Keratinocyte (primary cell): Measurements from ENCODE around the gene STK32B. TPM values are rescaled to one million over a fixed set of nuclear protein-coding genes. Genes with fewer than 3 reads are reported as not detected.
"Not testable (repeated sequence)": the region's sequence is repeated elsewhere in the genome, so short reads cannot be mapped to it uniquely, and the experiment has no call there.

Experiments used
- DNase-seq: peaks from one replicate; pipeline ENCODE4 v3.0.0-alpha.2; 2011; ENCODE audit warnings: low read depth, missing footprints, low spot score
- FAIRE-seq: peaks from 2 replicates; lab custom pipeline; 2011; peaks lifted over from hg19 to GRCh38; lab: Jason Lieb, UNC
- H2AFZ ChIP-seq: 2 replicates; pipeline ENCODE4 v1.6.0; 2012; ENCODE audit warnings: low read length, control low read depth, inconsistent platforms; ENCODE audit not compliant: control insufficient read depth
- H3K27ac ChIP-seq: 2 replicates; pipeline ENCODE4 v1.5.1; 2011; ENCODE audit warnings: low read length; ENCODE audit not compliant: control insufficient read depth, insufficient read depth
- H3K27me3 ChIP-seq: 3 replicates; pipeline ENCODE4 v1.6.0; 2011; ENCODE audit warnings: low read length; ENCODE audit not compliant: control insufficient read depth, insufficient read depth; ENCODE audit errors: extremely low read depth
- H3K36me3 ChIP-seq, 2 experiments: 2 replicates in 1 of 2; 3 replicates in 1 of 2; pipeline ENCODE4 v1.5.1; 2011; ENCODE audit warnings: low read length in 2 of 2, mild to moderate bottlenecking in 1 of 2; ENCODE audit not compliant: control insufficient read depth in 2 of 2, insufficient read depth in 2 of 2; ENCODE audit errors: extremely low read depth in 1 of 2
- H3K4me1 ChIP-seq: 3 replicates; pipeline ENCODE4 v1.5.1; 2011; ENCODE audit warnings: low read length; ENCODE audit not compliant: control insufficient read depth, insufficient read depth; ENCODE audit errors: extremely low read depth
- H3K4me2 ChIP-seq: 3 replicates; pipeline ENCODE4 v1.6.0; 2011; ENCODE audit warnings: low read depth, low read length; ENCODE audit not compliant: control insufficient read depth, insufficient read depth; ENCODE audit errors: extremely low read depth
- H3K4me3 ChIP-seq, 3 experiments: fragments of 200-600 bp in 1 of 3; sonication (generic) in 1 of 3; 2 replicates in 2 of 3; 3 replicates in 1 of 3; pipeline ENCODE4 v1.5.1; 2011 to 2016; ENCODE audit warnings: low read length in 3 of 3, mild to moderate bottlenecking in 3 of 3, control low read depth in 2 of 3, inconsistent platforms in 1 of 3, low read depth in 1 of 3, mixed read lengths in 1 of 3, mixed run types in 1 of 3, moderate library complexity in 1 of 3; ENCODE audit not compliant: control insufficient read depth in 2 of 3, insufficient read depth in 2 of 3; ENCODE audit errors: extremely low read depth in 1 of 3
- H3K79me2 ChIP-seq: 2 replicates; pipeline ENCODE4 v1.6.0; 2012; ENCODE audit warnings: low read length; ENCODE audit not compliant: control insufficient read depth, insufficient read depth
- H3K9ac ChIP-seq: 3 replicates; pipeline ENCODE4 v1.6.0; 2011; ENCODE audit warnings: low read length; ENCODE audit not compliant: control insufficient read depth, insufficient read depth; ENCODE audit errors: extremely low read depth
- H3K9me1 ChIP-seq: 3 replicates; pipeline ENCODE4 v1.6.0; 2011; ENCODE audit warnings: low read length; ENCODE audit not compliant: control insufficient read depth, insufficient read depth; ENCODE audit errors: extremely low read depth
- H3K9me3 ChIP-seq: 2 replicates; pipeline ENCODE4 v1.5.1; 2012; ENCODE audit warnings: low read depth, low read length; ENCODE audit not compliant: control insufficient read depth
- H4K20me1 ChIP-seq: 3 replicates; pipeline ENCODE4 v1.6.0; 2011; ENCODE audit warnings: low read length; ENCODE audit not compliant: control insufficient read depth, insufficient read depth; ENCODE audit errors: extremely low read depth
- EZH2 ChIP-seq: IDR thresholded peaks from one replicate; pipeline ENCODE4 v1.6.1; 2012; ENCODE audit warnings: inconsistent platforms, mild to moderate bottlenecking, low read length, moderate library complexity
- dilution Hi-C: fragments of 300-500 bp; cut with MboI; formaldehyde crosslinking; loops from one replicate; pipeline ENCODE4 v1.7.0; 2020; ENCODE audit warnings: low sequenced_read_pairs; ENCODE audit not compliant: extremely low pct_ligation_motif_present
- polyA plus RNA-seq, 5 experiments: library from polyadenylated mRNA; depleted of rRNA in 3 of 5; stranded (reverse) in 3 of 5; stranded (forward) in 1 of 5; unstranded in 1 of 5; fragments of >200 nt; gene quantifications; 1 replicate in 1 of 5; 2 replicates in 3 of 5; 3 replicates in 1 of 5; pipeline versions ENCODE4 v1.2.1 to v1.2.3, GENCODE V29; 2011 to 2012; ENCODE audit warnings: missing spikeins in 2 of 5, low read depth in 1 of 5, low replicate concordance in 1 of 5
- TF ChIP-seq, protein P1 (sequence below), 3 experiments: IDR thresholded peaks in 1 of 3; conservative IDR thresholded peaks in 1 of 3; optimal IDR thresholded peaks in 1 of 3; 2 replicates in 2 of 3; 3 replicates in 1 of 3; pipeline versions ENCODE3 to v1.5.1; 2011; ENCODE audit warnings: low read length in 3 of 3, mild to moderate bottlenecking in 3 of 3, moderate library complexity in 2 of 3, control low read depth in 1 of 3, inconsistent platforms in 1 of 3; ENCODE audit not compliant: insufficient read depth in 2 of 3; ENCODE audit errors: extremely low read depth in 1 of 3

The STK32B gene
- polyA plus RNA-seq, 1 donor (not counting 4 experiments of a cell fraction or from before 2014, with no cell fraction given): 3.4 TPM

DNA sequence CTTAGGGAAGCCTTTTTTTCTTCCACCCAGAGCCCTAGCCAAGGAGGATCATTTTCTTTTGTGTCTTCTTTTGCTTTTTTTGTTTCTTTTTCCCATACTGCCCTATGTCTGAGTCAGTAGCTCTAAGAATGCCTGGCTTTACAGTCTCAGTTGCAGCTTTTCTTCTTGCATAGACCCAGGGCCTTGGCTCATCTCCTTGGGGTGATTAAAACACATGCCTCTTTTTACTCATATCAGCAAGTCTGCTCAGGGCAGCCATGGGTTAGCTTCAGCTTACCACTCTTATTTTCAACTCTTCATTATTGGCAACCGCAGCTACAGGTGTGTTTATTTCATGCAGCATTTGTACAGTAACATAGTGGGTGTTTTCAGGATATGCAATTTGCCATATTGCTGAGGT is 196.5 kb downstream of the STK32B start:
- Histone ChIP-seq H3K9me3 (no peaks in the 10 kb centered on the region), H2AFZ (no peak overlapping the region), H4K20me1 (no peaks in the 10 kb centered on the region), H3K9me1 (no peaks in the 10 kb centered on the region), H3K4me2 (no peak overlapping the region), H3K4me1 (no peaks in the 10 kb centered on the region), H3K36me3 (no peaks in the 10 kb centered on the region), H3K27me3 (no peaks in the 10 kb centered on the region), H3K9ac (no peak overlapping the region), H3K79me2 (no peaks in the 10 kb centered on the region), H3K4me3 (no peak overlapping the region), H3K27ac (no peak overlapping the region)
- dilution Hi-C loops: no loop called here
- no peak for FAIRE-seq
- TF ChIP-seq EZH2: no peak
- TF ChIP-seq, protein P1, sequence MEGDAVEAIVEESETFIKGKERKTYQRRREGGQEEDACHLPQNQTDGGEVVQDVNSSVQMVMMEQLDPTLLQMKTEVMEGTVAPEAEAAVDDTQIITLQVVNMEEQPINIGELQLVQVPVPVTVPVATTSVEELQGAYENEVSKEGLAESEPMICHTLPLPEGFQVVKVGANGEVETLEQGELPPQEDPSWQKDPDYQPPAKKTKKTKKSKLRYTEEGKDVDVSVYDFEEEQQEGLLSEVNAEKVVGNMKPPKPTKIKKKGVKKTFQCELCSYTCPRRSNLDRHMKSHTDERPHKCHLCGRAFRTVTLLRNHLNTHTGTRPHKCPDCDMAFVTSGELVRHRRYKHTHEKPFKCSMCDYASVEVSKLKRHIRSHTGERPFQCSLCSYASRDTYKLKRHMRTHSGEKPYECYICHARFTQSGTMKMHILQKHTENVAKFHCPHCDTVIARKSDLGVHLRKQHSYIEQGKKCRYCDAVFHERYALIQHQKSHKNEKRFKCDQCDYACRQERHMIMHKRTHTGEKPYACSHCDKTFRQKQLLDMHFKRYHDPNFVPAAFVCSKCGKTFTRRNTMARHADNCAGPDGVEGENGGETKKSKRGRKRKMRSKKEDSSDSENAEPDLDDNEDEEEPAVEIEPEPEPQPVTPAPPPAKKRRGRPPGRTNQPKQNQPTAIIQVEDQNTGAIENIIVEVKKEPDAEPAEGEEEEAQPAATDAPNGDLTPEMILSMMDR (optimal IDR thresholded peaks at IDR 0.05 in 1 of 3, IDR thresholded peaks at IDR 0.05 in 1 of 3, conservative IDR thresholded peaks at IDR 0.05 in 1 of 3; ENCODE audit: extremely low read depth in 1 of 3, insufficient read depth in 2 of 3, low read length in 3 of 3): no peak
- no peak for DNase-seq

DNA sequence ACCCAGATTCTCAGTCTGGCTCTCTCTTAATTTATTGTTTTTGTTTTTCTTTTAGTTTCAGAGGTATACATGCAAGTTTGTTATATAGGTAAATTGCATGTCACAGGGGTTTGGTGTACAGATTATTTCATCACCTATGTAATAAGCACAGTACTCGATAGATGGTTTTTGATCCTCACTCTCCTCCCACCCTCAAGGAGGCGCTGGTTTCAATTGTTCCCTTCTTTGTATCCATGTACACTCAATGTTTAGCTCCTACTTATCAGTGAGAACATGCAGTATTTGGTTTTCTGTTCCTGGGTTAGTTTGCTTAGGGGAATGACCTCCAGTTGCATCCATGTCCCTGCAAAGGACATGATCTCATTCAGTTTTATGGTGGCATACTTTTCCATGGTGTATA is 198.4 kb downstream of the STK32B start:
- dilution Hi-C loops: no loop called here
- no peak for FAIRE-seq

DNA sequence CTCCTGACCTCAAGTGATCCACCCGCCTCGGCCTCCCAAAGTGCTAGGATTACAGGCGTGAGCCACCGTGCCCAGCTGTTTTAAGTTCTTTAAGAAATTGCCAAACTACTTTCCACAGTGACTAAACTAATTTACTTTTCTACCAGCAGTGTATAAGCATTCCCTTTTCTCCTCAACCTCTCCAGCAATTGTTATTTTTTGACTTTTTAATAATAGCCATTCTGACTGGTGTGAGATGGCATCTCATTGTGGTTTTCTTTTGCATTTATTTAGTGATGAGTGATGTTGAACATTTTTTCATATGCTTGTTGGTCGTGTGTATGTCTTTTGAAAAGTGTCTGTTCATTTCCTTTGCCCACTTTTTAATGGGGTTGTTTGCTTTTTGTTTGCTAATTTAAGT is 199.3 kb downstream of the STK32B start:
- H3K9ac ChIP-seq, H2AFZ ChIP-seq, H3K27me3 ChIP-seq, H3K4me1 ChIP-seq, FAIRE-seq, DNase-seq, H4K20me1 ChIP-seq, H3K36me3 ChIP-seq, H3K9me1 ChIP-seq, H3K79me2 ChIP-seq, H3K27ac ChIP-seq, H3K4me2 ChIP-seq, H3K9me3 ChIP-seq, H3K4me3 ChIP-seq, dilution Hi-C loops: not testable (repeated sequence)

More for the DNA sequence above, 198.4 kb downstream of the STK32B start:
- H4K20me1 ChIP-seq: no peaks in the 10 kb centered on the region
- no peaks in the 10 kb centered on the region for H3K4me1 ChIP-seq
- H3K4me3 ChIP-seq: no peak overlapping the region
- H3K9me1 ChIP-seq: no peaks in the 10 kb centered on the region
- TF ChIP-seq, protein P1 (optimal IDR thresholded peaks at IDR 0.05 in 1 of 3, IDR thresholded peaks at IDR 0.05 in 1 of 3, conservative IDR thresholded peaks at IDR 0.05 in 1 of 3; ENCODE audit: extremely low read depth in 1 of 3, insufficient read depth in 2 of 3, low read length in 3 of 3): no peak
- no peak for TF ChIP-seq EZH2
- DNase-seq: no peak
- no peak overlapping the region for H2AFZ ChIP-seq
- H3K9me3 ChIP-seq: no peaks in the 10 kb centered on the region
- H3K27ac ChIP-seq: no peak overlapping the region
- no peak overlapping the region for H3K9ac ChIP-seq
- no peak overlapping the region for H3K4me2 ChIP-seq
- no peaks in the 10 kb centered on the region for H3K36me3 ChIP-seq
- H3K27me3 ChIP-seq: no peaks in the 10 kb centered on the region
- H3K79me2 ChIP-seq: no peaks in the 10 kb centered on the region
